ACHN (cell line): ENCODE measurements around the gene UGT1A3.
"Not testable (repeated sequence)": the region's sequence is repeated elsewhere in the genome, so short reads cannot be mapped to it uniquely, and the experiment has no call there.

Experiments used
- DNase-seq: peaks from one replicate; pipeline ENCODE4 v3.0.0-alpha.2; 2015
- in situ Hi-C: cut with HindIII; loops from 2 replicates; pipeline ENCODE4 v1.10.0; 2017; ENCODE audit warnings: low sequenced_read_pairs, low pct_ligation_motif_present, low pct_unique_long_range_greater_than_20kb

UGT1A3 gene

DNA sequence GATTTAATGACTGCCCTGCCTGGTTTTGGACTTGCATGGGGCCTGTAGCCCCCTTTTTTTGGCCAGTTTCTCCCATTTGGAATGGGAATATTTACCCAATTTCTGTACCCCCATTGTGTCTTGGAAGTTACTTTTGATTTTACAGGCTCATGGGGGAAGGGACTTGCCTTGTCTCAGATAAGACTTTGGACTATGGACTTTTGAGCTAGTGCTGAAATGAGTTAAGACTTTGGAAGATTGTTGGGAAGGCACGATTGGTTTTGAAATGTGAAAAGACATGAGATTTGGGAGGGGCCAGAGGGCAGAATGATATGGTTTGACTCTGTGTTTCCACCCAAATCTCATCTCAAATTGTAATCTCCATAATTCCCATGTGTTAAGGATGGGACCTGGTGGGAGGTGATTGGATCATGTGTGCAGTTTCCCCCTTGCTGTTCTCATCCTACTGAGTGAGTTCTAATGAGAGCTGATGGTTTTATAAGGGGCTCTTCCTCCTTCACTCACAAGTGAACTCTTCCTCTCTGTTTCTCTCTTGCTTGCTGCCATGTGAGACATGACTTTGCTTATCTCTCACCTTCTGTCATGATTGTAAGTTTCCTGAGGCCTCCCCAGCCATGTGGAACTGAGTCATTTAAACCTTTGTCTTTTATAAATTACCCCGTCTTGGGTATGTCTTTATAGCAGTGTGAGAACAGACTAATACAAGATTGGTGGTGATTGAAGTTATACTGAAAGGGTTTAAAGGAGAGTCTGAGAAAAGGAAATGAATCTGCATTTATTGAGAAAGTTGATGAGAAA is 22.6 kb downstream of the UGT1A3 start:
- DNase-seq, in situ Hi-C loops: not testable (repeated sequence)

DNA sequence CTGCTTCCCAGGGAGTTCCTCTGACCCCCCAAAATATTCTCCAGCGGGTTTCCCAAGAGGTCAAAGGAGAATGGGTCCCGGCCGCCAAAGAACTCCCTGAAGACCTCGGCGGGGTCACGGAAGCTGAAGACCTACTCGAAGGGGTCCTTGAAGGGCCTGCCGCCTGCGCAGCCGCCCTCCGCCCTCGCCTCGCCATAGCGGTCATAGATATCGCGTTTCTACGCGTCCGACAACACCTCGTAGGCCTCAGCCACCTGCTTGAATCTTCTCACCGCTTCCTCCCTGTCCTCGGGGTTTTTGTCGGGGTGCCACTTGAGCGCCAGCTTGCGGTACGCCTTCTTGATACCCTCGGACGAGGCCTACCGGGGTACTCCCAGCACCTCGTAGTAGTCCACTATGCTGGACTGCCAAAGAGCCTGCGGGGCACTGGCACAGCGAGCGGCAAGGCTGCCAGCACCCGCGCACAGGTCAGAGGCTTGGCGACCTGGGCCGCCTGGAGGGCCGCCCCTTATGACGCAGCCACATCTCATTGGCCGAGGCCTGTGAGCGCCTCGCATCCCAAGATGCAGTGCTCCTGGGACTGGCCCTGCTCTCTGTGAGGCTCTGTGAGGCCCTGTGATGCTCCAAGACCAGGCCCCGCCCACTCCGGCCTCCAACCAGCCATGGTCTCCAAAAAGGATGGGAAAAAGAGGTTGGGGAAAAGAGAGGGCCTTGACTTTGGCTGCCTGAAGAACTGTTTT is 26.2 kb downstream of the UGT1A3 start:
- no peak for DNase-seq
- in situ Hi-C loops: no loop called here

DNA sequence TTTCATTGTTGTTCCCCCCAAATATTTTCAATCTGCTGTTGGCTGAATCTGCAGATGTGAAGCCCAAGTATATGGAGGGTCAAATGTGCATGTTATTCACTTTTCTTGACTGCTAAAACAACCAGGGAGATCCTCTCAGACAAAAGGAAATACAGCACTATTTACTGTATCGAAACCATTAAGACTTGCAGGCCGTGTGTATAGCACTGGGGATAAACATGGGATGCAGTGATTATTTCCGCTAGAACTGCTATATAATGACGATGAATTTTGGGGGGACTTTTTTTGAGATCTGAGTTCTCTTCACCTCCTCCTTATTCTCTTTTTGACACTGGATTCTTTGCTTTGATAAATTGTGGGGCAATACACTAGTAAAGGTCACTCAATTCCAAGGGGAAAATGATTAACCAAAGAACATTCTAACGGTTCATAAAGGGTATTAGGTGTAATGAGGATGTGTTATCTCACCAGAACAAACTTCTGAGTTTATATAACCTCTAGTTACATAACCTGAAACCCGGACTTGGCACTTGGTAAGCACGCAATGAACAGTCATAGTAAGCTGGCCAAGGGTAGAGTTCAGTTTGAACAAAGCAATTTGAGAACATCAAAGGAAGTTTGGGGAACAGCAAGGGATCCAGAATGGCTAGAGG is 27.7 kb downstream of the UGT1A3 start:
- DNase-seq: no peak
- in situ Hi-C loops: no loop called here

DNA sequence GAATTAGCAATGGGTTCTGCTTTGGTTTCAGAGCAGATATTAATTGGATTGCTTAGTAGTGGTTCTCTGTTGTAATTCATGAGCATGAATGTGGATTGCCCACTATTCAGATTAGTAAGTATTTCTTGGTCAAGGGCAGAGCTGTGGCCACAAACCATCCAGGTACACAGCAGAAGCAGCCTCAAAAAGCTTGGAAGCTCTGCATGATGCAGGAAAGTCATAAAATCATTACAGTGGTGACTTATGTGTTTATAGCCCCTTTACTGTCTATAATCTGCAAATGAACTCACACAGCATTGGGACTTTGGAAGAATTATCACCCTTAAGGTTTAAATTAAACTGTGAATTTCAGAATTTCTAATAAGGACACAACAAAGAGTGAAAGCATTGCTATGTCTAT is 29.3 kb downstream of the UGT1A3 start:
- no peak for DNase-seq
- in situ Hi-C loops: no loop called here

DNA sequence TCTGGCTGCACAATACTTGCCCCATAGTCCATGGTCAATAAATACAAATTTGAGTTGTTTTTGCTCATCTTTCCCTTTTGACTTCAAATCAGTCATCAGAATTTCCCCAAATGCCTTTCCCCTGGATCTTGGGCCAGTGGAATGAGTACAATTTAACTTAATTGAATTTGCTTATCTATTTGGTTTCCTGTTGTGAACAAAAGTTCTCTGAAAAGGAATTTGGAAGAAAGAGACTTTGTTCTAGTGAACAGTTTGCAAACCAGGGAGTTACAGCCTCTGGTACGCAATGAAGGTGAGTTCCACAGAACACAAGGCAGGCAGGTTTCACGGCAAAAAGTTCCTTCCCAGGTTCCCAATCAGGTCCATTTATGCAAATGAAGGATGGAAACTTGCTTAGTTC is 30.0 kb downstream of the UGT1A3 start:
- no peak for DNase-seq
- in situ Hi-C loops: no loop called here

DNA sequence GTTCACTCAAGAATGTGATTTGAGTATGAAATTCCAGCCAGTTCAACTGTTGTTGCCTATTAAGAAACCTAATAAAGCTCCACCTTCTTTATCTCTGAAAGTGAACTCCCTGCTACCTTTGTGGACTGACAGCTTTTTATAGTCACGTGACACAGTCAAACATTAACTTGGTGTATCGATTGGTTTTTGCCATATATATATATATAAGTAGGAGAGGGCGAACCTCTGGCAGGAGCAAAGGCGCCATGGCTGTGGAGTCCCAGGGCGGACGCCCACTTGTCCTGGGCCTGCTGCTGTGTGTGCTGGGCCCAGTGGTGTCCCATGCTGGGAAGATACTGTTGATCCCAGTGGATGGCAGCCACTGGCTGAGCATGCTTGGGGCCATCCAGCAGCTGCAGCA is 31.2 kb downstream of the UGT1A3 start, which contains the start of gene UGT1A1:
UGT1A1 (plus strand) TSS at position 228 of the 400 bp plus-strand sequence; CDS start at position 246, 18 bp downstream.
- in situ Hi-C loops: no loop called here
- no peak for DNase-seq

DNA sequence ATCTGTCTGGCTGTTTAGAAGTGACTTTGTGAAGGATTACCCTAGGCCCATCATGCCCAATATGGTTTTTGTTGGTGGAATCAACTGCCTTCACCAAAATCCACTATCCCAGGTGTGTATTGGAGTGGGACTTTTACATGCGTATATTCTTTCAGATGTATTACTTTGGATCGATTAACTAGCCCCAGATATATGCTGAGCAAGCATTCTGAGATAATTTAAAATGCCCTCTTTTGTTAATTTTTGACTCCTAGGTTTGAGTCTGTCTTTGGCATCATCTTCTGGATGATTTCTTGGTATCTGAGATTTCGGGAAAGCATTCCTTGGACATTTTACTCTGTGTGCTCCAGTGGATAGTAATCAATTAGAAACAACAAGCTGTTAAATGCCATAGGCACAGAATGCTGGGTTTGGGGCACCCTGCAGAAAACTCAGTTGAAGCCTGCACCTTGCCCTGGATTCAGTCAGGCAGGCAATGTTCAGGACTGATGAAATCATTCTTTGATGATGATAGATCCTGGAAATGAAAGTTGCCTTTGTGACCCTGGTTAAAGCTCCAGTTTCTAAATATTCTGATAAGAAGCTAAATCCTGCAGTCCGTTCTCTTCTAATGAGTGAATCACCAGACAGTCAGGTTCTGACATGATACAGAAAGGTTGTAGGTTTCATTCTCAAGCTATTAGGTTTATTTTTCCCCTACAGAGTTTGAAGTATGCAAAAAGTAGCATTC is 32.4 kb downstream of the UGT1A3 start:
- in situ Hi-C loops: no loop called here
- no peak for DNase-seq

DNA sequence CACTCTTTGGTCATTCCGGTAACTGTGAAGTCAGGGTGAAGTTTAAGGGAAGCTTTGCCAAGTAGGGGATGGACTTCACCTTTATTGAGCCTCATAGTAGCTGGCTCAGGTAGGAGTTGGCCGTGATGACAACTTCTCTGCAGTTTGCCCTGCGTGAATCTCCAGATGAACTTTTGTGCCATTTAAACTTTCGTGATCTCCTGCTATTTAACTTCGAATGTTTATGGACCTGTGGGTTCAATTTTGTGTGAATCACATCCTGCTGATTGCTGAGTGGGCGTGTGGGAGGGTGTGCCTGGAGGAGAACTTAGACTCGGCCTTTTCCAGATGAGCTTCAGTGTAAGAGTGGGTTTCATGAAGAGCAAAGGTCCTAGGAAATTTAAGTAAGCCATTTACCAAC is 35.4 kb downstream of the UGT1A3 start:
- in situ Hi-C loops: no loop called here
- no peak for DNase-seq

DNA sequence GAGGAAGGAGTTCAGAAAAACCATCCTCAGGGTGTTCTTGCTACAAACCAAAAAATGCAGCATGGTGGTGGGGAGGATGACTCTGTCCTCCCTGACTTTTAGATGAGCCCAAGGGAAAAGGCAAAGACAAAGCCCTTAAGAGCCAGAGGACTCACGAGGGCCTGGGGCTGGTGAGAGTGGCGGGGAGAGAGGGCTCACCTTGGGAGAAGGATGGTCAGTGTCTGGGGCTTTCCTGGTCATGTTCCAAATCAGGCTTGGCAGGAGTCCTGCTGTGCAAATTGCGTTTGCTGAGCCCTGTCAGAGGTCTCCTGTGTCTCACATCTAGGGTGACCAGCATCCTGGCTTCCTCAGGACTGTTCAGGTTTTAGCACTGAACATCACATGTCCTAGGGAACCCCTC is 35.9 kb downstream of the UGT1A3 start:
- no peak for DNase-seq
- in situ Hi-C loops: no loop called here

DNA sequence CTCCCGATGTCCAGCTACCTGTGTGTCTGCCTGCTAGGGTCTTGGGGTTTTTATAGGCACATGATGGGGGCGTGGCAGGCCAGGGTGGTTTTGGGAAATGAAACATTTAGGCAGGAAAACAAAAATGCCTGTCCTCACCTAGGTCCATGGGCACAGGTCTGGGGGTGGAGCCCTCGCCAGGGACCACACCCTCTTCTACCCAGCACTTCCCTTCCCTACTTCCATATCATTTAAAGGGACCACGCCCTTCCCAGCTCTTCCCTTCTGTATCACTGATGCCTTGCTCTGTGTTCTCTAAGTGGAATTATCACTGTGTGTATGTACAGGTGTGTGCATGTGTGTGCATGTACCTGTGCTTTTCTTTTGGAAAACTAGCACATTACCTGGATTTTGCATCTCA is 37.6 kb downstream of the UGT1A3 start:
- in situ Hi-C loops: no loop called here
- DNase-seq: no peak

DNA sequence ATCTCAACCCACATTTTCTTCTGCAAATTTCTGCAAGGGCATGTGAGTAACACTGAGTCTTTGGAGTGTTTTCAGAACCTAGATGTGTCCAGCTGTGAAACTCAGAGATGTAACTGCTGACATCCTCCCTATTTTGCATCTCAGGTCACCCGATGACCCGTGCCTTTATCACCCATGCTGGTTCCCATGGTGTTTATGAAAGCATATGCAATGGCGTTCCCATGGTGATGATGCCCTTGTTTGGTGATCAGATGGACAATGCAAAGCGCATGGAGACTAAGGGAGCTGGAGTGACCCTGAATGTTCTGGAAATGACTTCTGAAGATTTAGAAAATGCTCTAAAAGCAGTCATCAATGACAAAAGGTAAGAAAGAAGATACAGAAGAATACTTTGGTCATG is 39.2 kb downstream of the UGT1A3 start:
- in situ Hi-C loops: no loop called here

DNA sequence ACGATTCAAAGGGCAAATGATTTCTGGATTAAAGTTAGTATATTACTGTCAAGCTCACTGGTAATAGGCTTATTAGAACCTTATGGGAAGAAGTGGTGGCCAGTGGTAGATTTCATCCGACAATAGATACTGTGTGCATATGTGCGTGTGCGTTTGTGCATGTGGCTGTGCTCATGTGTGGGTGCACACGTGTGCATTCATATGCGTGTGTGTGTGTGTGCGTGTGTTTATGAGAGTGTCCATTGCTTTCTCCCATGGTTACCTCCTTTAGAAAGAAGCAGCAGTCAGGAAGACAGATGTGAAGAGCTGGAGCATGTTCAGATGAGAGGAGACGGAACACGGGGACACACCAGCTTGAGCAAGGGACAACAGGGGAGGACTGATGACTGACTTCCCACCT is 40.4 kb downstream of the UGT1A3 start:
- DNase-seq: no peak
- in situ Hi-C loops: no loop called here

More for the DNA sequence above, 39.2 kb downstream of the UGT1A3 start:
- DNase-seq: no peak

DNA sequence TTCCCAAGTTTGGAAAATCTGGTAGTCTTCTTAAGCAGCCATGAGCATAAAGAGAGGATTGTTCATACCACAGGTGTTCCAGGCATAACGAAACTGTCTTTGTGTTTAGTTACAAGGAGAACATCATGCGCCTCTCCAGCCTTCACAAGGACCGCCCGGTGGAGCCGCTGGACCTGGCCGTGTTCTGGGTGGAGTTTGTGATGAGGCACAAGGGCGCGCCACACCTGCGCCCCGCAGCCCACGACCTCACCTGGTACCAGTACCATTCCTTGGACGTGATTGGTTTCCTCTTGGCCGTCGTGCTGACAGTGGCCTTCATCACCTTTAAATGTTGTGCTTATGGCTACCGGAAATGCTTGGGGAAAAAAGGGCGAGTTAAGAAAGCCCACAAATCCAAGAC is 43.3 kb downstream of the UGT1A3 start:
- in situ Hi-C loops: no loop called here

DNA sequence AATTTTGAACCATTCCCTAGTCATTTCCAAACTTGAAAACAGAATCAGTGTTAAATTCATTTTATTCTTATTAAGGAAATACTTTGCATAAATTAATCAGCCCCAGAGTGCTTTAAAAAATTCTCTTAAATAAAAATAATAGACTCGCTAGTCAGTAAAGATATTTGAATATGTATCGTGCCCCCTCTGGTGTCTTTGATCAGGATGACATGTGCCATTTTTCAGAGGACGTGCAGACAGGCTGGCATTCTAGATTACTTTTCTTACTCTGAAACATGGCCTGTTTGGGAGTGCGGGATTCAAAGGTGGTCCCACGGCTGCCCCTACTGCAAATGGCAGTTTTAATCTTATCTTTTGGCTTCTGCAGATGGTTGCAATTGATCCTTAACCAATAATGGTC is 43.7 kb downstream of the UGT1A3 start:
- DNase-seq: no peak
- in situ Hi-C loops: no loop called here

More for the DNA sequence above, 43.3 kb downstream of the UGT1A3 start:
- DNase-seq: no peak

DNA sequence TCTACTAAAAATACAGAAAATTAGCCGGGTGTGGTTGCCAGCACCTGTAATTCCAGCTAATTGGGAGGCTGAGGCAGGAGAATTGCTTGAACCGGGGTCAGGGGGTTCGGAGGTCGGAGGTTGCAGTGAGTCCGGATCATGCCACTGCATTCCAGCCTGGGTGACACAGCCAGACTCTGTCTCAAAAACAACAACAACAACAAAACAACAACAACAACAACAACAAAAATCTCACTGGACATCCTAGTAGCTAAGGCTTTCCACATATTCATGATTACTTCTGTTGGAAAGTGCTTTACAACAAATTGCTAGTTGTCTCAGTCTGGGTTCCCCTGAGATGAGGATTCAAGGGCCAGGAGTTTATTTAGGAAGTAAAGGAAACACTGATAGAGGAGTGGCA is 45.0 kb downstream of the UGT1A3 start:
- DNase-seq: no peak
- in situ Hi-C loops: no loop called here

DNA sequence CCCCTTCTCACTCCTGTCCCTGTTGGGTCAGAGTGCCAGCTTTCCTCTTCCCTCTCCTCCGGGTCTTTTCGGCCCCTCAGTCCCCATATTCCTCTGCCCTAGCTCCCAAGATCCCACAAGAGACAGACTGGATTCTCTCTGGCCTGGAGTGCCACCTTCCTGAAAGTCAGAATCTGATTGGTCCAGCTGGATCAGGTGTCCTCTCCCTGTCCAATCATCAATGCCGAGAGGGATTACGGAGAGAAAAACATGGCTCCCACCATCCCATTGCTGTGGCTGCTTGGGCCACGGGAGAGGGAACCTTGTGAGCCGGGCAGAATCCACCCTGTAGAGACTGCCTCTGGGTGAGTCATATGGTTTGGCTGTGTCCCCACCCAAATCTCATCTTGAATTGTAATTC is 46.6 kb downstream of the UGT1A3 start:
- in situ Hi-C loops: no loop called here
- DNase-seq: no peak

DNA sequence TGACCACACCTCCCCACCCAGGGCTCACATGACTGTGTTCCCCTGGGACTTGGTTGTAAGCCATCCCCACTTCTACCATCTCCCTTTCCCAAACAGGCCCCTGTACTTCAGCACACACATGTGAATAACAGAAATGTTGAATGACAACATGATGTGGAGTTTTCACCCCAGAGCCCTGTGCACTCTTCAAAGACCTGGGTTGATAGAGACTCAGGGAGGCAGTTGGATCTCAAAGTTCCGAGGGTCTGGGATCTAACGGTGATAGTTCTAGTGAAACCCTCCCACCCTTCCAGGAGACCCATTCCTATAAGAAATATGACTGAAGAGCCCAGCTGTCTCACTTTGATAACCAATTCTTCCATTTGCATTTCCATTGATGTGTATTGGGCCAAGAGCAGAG is 49.2 kb downstream of the UGT1A3 start, which contains the start of gene MROH2A:
MROH2A (plus strand) TSS at position 301 of the 400 bp plus-strand sequence. CDS start 1,029 bp downstream, outside the sequence.
- no peak for DNase-seq
- in situ Hi-C loops: no loop called here

DNA sequence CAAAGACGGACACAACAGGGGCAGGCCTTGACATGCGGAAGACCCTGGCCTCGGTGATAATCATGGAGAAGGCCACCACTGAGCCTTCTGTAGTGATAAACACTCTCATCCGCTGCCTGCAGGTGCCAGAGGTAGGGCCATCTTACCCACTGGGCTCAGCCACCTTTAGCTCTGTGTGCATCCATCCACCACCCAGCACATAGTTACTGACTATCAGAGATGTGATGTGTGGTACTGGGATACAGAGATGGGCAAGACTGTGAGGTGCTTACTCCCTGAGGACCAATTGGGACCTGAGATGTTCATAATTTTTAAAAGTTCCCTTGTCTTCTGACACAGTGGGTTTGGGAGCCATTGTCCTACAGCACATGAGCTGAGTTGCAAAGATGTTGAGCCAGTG is 50.9 kb downstream of the UGT1A3 start:
- DNase-seq: no peak
- in situ Hi-C loops: no loop called here

DNA sequence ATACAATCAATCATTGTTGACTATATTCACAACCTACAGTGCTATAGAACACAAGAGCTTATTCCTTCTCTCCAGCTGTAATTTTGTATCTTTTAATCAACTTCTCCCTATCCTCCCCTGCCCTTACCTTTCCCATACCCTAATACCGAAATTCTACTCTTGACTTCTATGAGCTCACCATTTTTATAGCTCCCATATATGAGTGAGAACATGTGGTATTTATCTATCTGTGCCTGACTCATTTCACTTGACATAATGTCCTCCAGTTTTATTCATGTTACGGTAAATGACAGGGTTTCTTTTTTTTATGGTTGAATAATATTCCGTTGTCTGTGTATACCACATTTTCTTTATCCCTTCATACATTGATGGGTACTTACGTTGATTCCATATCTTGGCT is 51.9 kb downstream of the UGT1A3 start:
- no peak for DNase-seq
- in situ Hi-C loops: no loop called here
